ENCODE results near the gene NUP93.

The NUP93 gene

GRCh38 chr16:56683424-56684172, 46.3 kb upstream of the NUP93 start (continued):
- no peak for TF ChIP-seq ZNF138 (tag by site-specific recombination; IDR thresholded peaks at IDR 0.05; ENCODE audit: borderline replicate concordance)
- TF ChIP-seq ZNF16 (tag by site-specific recombination; IDR thresholded peaks at IDR 0.05; ENCODE audit: low read depth): no peak
- no peak for TF ChIP-seq ZNF704 (tag by site-specific recombination; IDR thresholded peaks at IDR 0.05)

GRCh38 chr16:56684256-56684925, 45.5 kb upstream of the NUP93 start:
- CTCF ChIA-PET: interaction anchor here (1.3 to 2.7 kb wide), 2 partner anchors 10 to 17 kb away, joined by 6 to 12 read pairs; no protein-coding TSS in a partner anchor

GRCh38 chr16:56684926-56685590, 44.9 kb upstream of the NUP93 start:
- H3K4me3 ChIP-seq (ENCODE audit: low read depth, low read length): no peak overlapping the region
- no peaks in the 10 kb centered on the region for H3K36me3 ChIP-seq (ENCODE audit: control insufficient read depth in 2 of 2, insufficient read depth in 1 of 2, low read length in 2 of 2)
- no peak overlapping the region for H3K27ac ChIP-seq (ENCODE audit: extremely low read depth, low read depth, low read length)
- H3K4me1 ChIP-seq (ENCODE audit: control insufficient read depth, insufficient read depth, low read length): peaks cover 3% of the 10 kb centered on the region
- ChIA-PET POLR2A (no interaction called here), CTCF (interaction anchor here (1.3 to 2.7 kb wide), 2 partner anchors 11 to 16 kb away, joined by 6 to 12 read pairs; no protein-coding TSS in a partner anchor)
- no peaks in the 10 kb centered on the region for H3K9me3 ChIP-seq (ENCODE audit: control insufficient read depth, insufficient read depth, low read depth, low read length)
- no peak for TF ChIP-seq PRDM1 (tag by site-specific recombination; IDR thresholded peaks at IDR 0.05)
- no peak for TF ChIP-seq CTCF (tag by site-specific recombination; IDR thresholded peaks at IDR 0.05)
- TF ChIP-seq ZNF398 (tag by site-specific recombination; IDR thresholded peaks at IDR 0.05): no peak
- TF ChIP-seq ZNF571 (tag by site-specific recombination; IDR thresholded peaks at IDR 0.05): no peak
- TF ChIP-seq ZNF140 (tag by site-specific recombination; IDR thresholded peaks at IDR 0.05): no peak
- no peak for TF ChIP-seq ZNF248 (tag by site-specific recombination; IDR thresholded peaks at IDR 0.05)
- TF ChIP-seq ZNF600 (tag by site-specific recombination; IDR thresholded peaks at IDR 0.05): no peak
- no peak for TF ChIP-seq PRDM6 (tag by site-specific recombination; IDR thresholded peaks at IDR 0.05)
- TF ChIP-seq TSHZ1 (tag by site-specific recombination; IDR thresholded peaks at IDR 0.05; ENCODE audit: borderline replicate concordance): no peak
- TF ChIP-seq ZNF677 (tag by site-specific recombination; IDR thresholded peaks at IDR 0.05): no peak
- no peak for TF ChIP-seq ZNF670 (tag by site-specific recombination; IDR thresholded peaks at IDR 0.05; ENCODE audit: low read depth)

More at GRCh38 chr16:56684256-56684925, 45.5 kb upstream of the NUP93 start:
- Histone ChIP-seq H3K36me3 (ENCODE audit: control insufficient read depth in 2 of 2, insufficient read depth in 1 of 2, low read length in 2 of 2) (no peaks in the 10 kb centered on the region), H3K9me3 (ENCODE audit: control insufficient read depth, insufficient read depth, low read depth, low read length) (no peaks in the 10 kb centered on the region), H3K4me3 (ENCODE audit: low read depth, low read length) (no peak overlapping the region), H3K27ac (ENCODE audit: extremely low read depth, low read depth, low read length) (no peak overlapping the region), H3K4me1 (ENCODE audit: control insufficient read depth, insufficient read depth, low read length) (peaks cover 3% of the 10 kb centered on the region)
- TF ChIP-seq ZSCAN16 (tag by site-specific recombination; IDR thresholded peaks at IDR 0.05) (no peak), ZNF610 (tag by site-specific recombination; IDR thresholded peaks at IDR 0.05; ENCODE audit: borderline replicate concordance) (no peak)
- POLR2A ChIA-PET: no interaction called here

Data from HEK293 (cell line).